CD4-positive, alpha-beta T cell treated with Interleukin-4 for 4 hours (primary cell): ENCODE data around the gene CDC27.
"Not testable (repeated sequence)": the region's sequence is repeated elsewhere in the genome, so short reads cannot be mapped to it uniquely, and the experiment has no call there.

Experiments used
- DNase-seq: peaks from one replicate; pipeline ENCODE4 v3.0.0-alpha.2; 2020

Gene CDC27

DNA sequence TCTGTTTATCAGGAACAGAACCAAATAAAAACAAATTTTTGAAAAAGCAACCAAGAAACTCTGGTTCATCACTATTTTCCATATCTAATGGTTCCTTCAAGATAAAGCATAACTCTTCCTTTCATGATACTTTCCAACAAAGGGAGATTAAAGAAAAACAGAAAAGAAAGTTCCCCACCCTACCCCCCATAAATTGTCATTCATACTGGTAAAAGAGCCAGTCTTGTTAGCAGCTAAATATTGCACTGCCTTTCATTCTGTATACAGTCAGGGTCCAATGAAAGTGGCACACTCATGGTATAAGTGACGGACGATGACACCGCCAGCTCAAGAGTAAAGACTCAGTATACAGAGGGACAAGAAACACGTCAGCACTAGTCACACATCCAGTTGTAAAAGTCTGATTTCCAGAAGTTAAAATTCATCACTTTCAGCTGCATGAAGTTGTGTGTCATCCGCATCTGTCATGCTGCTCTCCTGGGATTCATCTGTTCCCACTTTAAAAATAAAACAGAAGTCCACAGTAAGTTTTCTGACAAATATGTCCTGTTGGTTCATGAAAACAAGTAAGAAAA is 68.5 kb downstream of the CDC27 start:
- DNase-seq = no peak

DNA sequence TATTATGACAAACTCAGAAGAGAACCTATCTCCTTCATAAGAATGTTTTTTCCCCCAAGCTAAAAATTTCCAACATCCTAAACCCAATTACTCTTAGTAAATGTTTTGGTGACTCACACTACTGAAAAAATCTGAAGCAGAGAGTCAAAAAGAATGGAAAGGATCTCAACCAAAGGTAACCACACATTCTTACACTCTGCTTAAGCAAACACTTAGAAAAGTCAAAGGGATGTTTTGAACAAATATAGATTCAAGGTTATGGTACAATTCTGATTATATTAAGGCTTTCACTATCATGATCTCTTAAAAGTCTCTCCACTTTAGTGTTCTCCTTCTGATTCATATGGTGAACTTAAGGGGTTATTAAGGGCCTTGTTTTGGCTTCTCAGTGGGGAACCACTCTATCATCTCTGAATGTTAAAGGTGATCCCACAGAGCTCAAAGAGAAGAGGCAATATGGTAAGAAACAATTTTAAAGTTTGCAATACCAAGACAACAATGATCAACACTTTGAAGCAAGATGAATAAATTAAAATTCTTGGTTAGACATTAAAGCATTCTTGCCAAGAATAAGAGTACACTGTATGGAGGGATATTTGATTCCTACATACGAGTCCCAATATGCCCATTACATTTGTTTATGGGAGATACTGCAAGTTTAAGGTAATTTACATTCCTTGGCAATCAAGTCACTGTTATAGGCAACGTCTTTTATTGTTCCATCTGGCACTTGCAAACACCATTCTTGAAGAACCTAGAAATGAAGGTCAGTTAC is 69.2 kb downstream of the CDC27 start:
- no peak for DNase-seq

DNA sequence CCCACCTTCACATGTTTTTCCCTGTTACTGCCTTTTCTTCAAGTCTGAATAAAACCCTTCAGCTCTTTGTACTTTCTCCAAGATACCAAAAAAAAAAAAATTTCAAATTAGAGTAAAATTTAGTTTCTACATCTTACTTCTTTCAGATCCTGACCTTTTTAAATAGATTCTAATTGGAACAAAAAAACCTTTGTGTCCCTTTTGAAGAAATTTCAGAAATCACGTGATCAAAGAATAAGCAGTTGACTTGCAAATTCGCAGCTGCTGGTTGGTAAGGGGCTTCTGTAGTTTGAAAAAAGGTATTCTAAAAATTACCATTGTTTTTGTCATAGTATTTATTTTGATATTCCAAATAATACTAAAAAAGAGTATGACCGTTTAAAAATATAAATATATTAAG is 71.7 kb downstream of the CDC27 start:
- no peak for DNase-seq

- DNase-seq = no peak
Observed at GRCh38 chr17:47106130-47106529, 83.0 kb downstream of the CDC27 start.

DNA sequence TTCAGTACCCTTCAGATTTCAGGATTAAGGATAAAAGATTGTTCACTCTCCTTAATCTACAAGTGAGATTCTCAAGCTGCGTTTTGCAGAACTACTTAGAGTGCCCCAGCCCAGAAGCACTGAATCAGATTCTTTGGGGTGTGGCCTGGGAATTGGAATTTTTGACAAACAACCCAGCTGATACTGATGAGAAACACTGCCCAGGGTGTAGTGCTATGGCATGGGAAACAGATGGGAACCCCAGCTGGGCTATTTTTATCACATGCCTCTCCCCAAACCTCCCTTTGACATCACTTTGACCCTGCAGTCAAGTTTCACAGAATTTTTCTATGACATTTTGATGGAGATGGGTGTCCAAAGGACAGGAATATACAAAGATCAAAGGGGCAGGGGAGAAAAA is 83.8 kb downstream of the CDC27 start:
- not testable (repeated sequence) for DNase-seq

DNA sequence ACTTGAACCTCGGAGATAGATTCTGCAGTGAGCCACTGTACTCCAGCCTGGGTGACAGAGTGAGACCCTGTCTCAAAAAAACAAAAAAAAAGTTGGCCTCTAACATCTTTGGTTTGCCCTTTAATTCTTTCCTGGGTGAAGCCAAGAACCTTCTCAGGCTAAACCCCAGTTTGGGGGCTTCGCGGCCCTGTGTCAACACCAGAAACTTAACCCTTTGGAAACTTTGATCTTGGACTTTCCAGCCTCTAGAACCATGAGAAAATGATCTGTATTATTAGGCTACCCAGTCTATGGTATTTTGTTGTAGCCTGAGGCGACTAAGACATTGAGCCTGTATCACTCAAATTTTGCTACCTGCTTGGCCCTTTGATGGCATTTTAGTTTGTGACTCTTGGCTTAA is 86.2 kb downstream of the CDC27 start:
- no peak for DNase-seq

- peak; percentile 91 for DNase-seq
Observed at GRCh38 chr17:47099987-47100711, 88.9 kb downstream of the CDC27 start.

- DNase-seq = no peak
Observed at GRCh38 chr17:47099451-47099986, 89.6 kb downstream of the CDC27 start.

- DNase-seq = no peak
Observed at GRCh38 chr17:47096343-47096742, 92.8 kb downstream of the CDC27 start.

DNA sequence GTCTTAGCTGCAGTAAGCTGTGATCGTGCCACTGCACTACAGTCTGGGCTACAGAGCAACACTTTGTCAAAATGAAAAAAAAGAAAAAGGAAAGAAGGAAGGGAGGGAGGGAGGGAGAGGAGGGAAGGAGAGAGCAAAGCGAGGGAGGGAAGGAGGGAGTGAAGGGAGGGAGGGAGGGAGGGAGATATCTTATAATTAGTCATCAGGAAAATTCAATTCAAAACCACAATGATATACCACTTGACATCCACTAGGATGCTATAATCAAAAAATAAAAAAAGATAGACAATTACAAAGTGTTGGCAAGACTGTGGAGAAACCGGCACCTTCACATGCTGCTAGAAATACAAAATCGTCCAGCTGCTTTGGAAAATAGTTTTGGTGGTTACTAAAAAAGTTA is 93.8 kb downstream of the CDC27 start:
- DNase-seq = no peak

DNA sequence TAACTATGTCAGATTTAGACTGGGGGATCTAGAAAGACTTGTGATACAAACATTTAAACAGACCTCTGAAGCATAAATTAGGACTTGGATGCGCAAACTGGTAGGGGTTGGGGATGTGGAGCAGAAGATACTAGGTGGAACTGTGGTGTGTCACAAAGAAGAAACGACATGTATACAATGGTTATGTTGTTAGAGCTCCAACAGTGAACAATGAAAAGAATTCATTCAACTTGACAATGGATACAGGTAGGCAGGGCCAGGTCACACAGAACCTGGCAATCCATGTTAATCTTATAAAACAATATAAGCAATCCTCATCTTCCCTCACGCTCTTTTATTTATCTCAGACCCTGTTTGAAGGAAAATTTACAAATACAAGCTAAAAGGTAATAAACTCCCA is 102.0 kb downstream of the CDC27 start:
- no peak for DNase-seq

GRCh38 chr17:47085736-47086135 is 103.4 kb downstream of the CDC27 start:
- no peak for DNase-seq

GRCh38 chr17:47078801-47079200 is 110.3 kb downstream of the CDC27 start:
- DNase-seq = no peak

DNA sequence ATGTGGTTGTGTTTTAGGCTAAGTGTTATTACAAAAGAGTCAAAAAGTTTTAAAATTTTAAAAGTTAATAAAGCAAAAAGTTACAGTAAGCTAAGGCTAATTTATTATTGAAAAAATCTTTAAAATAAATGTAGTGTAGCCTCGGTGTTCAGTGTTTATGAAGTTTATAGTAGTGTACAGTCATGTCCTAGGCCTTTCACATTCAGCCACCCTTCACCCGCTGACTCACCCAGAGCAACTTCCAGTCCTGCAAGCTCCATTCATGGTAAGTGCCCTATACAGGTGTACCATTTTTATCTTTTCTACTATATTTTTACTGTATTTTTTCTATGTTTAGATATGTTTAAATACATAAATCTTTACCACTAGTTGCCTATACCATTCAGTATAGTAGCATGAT is 111.5 kb downstream of the CDC27 start:
- DNase-seq = no peak

DNA sequence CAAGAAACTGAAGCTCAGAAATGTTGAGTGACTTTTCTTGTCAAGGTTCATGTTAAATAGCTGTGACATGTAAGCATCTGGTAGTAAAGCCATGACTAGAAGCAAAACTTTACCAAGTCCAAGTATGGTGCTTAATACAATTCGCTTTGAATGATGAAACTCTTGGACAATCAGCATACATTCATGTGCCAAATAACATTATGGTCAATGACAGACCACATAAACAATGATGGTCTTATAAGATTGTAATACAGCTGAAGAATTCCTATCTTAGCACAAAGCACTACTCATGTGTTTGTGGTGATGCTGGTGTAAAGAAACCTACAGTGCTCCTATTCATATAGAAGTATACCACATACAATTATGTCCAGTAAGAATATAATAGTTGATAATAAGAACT is 112.9 kb downstream of the CDC27 start:
- DNase-seq = no peak

GRCh38 chr17:47074361-47074760 is 114.7 kb downstream of the CDC27 start:
- not testable (repeated sequence) for DNase-seq

DNA sequence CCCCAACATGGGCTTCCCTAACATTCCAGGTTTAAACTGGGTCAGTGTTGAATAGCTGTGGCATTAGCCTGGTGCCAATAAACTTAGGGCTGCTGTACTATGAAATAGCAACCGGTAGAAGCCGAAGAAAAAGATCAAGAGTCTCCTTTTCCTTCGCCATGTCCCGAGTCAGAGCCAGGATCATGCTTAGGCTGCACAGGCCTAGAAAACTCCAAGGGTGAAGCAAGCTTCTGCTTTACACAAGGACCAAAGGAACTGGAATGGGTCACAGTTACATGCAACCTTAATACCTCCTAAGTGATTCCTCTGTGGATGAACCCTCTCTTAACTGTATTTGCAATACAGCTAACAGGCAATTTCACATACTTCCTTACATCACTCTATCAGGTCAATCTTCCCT is 115.5 kb downstream of the CDC27 start:
- not testable (repeated sequence) for DNase-seq

DNA sequence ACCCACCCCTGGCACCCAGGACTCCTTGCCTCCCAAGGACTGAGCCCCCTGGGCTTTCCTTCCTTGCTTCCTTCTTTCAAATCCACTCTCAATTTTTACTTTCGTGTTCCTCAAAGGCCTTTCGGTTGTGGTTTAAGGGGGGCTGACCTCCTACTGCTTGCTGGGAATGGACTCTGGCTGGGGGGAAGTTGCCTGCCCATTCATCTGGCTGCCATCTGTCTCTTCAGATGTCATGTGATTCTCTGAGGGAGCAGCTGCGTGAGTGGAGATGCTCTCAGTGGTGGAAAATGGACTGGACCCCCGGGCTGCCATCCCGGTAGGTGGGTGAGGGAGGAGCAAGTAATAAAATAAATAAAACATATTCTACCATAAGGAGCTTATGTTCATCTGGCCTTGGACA is 116.2 kb downstream of the CDC27 start:
- no peak for DNase-seq

- not testable (repeated sequence) for DNase-seq
Observed at GRCh38 chr17:47071171-47071570, 117.9 kb downstream of the CDC27 start.

GRCh38 chr17:47070266-47070665 is 118.8 kb downstream of the CDC27 start:
- DNase-seq = not testable (repeated sequence)
